Measurements from ENCODE around the gene IKZF5.

IKZF5 gene

GRCh38 chr10:123016228-123016627 lies 7.6 kb upstream of the IKZF5 start:
- no peak for DNase-seq (ENCODE audit: low read depth)

GRCh38 chr10:123014772-123015171 lies 6.2 kb upstream of the IKZF5 start:
- DNase-seq (ENCODE audit: low read depth) = no peak

GRCh38 chr10:123013456-123014419 lies 5.1 kb upstream of the IKZF5 start:
- DNase-seq (ENCODE audit: low read depth) = no peak

- DNase-seq (ENCODE audit: low read depth) = no peak
These were observed 3.4 kb upstream of the IKZF5 start for GRCh38 chr10:123011987-123012386.

DNA sequence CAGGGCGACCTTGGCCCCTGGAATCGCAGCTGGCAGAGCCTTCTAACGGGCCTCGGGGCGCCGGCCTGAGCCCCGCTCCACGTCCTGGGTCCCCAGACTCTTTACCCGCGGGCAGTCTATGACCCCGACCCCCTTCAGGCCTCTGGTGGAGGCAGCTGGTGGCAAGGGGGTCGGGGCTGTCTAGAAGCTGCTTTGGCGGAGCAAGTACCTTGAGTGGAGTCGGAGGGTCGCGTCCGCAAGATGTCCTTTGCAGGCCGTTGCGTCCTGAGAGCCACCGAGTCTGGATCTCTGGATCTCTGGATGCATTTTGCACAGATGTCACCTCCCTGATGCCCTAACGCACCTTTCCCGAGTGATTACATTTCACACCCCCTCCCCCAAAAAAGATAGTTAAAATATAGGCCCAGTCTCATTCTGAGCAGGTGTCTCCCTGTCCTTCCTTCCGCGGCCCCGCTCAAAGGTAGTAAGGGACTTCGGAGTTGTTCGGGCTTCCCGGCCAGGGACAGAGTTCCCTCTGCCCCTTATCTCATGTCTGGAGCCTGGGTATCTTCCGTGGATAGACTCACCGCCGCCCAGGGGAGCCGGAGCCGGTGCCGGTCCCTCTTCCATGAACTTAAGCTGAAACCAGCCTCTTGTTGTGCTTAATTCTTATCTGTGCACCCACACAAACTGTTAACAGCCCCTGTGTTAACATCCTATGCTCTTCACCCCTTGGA lies 668 bp upstream of the IKZF5 start:
- no peak for DNase-seq (ENCODE audit: low read depth)

- peak; percentile 11 for DNase-seq (ENCODE audit: low read depth)
These were observed 839 bp downstream of the IKZF5 start for GRCh38 chr10:123007558-123008354.

- DNase-seq (ENCODE audit: low read depth) = no peak
These were observed 4.3 kb downstream of the IKZF5 start for GRCh38 chr10:123004298-123004697.

GRCh38 chr10:123001370-123001769 lies 7.2 kb downstream of the IKZF5 start:
- no peak for DNase-seq (ENCODE audit: low read depth)

DNA sequence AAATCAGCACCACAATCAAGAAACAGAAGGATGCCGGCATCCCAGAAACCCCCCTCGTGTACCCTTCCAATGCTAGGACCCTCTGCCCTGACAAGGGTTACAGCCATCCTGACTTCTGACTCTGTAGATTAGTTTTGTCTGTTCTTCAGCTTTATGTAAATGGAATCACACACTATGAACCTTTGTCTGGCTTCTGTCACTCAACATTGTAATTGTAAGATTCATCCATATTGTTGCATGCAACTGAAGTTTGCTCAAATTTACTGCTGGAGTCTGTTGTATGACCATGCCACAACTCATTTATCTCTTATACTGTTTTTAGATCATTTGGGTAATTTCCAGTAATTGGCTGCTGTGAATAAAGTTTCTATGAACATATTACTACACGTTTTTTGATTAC lies 8.4 kb downstream of the IKZF5 start:
- no peak for DNase-seq (ENCODE audit: low read depth)

DNA sequence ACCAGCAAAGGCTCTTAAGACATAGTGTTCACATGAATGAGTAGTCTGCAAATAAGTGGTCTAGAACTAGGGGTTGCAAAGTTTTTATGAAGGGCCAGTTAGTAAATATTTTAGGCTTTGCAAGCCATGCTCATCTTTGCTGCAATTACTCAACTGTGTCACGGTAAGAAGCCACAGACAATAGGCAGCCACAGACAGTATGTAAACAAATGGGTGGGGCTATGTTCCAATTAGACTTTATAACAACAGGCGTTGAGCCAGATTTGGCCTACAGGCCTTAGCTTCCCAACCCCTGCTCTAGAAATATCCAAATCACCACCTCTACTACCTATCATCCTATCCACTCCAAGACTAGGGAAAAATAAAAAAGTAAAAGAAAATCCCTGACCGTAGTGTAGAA lies 9.2 kb downstream of the IKZF5 start:
- no peak for DNase-seq (ENCODE audit: low read depth)

GRCh38 chr10:122998934-122999333 lies 9.7 kb downstream of the IKZF5 start:
- no peak for DNase-seq (ENCODE audit: low read depth)

GRCh38 chr10:122998360-122998917 lies 10.2 kb downstream of the IKZF5 start:
- no peak for DNase-seq (ENCODE audit: low read depth)

GRCh38 chr10:122997864-122998263 lies 10.7 kb downstream of the IKZF5 start:
- no peak for DNase-seq (ENCODE audit: low read depth)

DNA sequence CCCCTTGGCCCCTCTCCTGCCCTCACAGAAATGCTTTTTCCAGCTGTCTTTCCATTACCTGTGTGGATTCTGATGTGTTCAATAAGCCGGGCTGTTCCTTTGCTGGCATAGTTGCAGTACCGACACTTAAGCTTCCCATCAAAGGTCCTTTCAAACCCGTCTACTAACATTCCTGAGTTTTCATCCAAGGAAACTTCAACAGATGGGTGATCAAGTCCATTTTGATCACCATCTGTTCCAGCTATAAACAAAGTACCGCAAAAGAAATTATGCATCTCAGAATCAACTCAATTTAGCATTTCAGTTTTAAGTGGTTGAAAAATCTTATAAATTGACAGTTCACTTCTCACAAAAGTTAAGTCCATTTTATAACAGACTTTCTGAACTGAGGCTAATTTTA lies 12.7 kb downstream of the IKZF5 start:
- DNase-seq (ENCODE audit: low read depth) = no peak

DNA sequence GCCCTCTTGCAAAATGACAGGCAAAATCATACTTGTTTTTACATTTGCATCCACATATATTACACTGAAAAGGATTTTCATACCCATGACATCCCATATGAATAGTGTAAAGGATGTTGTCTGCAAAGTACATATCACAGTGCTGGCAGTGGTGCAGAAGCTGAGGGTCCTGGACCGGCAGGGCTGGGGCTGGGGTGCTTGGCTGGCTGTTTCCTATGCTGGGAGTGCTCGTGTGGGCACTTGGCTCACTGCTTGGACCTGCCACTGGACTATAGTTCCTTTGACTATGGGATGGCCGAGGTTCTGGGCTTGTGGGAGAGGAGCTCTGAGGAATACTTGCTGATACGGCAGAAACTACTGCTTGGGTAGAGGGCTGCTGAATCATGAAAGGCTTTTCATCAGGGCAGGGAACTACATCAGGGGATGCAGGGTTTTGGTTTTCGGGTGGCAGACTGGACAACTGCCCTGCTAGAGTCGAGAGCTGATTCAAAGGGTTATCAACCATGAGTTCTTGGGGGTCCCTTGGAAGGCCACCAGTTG lies 14.7 kb downstream of the IKZF5 start:
- DNase-seq (ENCODE audit: low read depth) = no peak

DNA sequence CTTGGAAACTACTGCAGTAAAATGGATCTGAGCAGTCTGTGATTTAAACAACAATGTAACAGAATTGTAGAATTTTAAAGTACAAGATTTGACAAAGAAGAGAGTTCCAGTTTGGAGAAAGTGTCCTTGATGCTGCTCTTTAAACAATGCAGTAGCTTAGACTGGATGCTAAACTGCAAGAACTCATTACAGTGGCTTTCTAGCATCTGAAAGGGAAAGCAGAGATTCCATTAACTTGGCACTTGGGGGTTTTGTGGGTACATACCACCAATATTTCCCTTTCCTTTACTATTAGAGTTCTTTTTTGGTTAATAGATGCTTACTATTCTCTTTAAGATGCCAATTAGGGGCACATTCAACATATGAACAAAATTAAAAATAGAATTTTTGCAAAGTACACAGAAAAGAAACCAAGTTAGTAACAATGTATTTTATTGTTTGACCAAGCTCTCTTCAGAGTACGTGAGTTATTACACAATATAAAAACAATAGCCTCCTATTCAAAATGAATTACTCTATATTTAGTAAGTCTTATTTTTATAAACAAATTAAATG lies 16.5 kb downstream of the IKZF5 start:
- DNase-seq (ENCODE audit: low read depth) = no peak

DNA sequence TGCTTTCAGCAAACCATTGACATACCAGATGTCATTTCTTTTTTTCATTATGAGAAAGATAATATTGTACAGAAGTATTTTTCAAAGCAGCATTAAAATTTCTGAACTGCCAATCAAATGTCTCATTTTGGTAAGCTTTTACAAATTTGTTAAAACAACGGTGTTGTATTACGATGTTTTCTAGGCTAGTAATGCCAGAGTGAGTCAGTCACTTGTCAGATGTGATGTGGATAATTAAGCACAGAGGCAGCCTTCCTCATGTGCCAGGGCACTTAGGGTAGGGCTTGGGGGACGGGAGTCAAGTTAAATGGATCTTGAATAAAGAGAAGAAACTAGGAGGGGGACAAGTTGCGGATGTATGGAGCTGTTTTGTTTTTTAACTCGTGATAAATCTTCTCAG lies 18.3 kb downstream of the IKZF5 start:
- DNase-seq (ENCODE audit: low read depth) = no peak

DNA sequence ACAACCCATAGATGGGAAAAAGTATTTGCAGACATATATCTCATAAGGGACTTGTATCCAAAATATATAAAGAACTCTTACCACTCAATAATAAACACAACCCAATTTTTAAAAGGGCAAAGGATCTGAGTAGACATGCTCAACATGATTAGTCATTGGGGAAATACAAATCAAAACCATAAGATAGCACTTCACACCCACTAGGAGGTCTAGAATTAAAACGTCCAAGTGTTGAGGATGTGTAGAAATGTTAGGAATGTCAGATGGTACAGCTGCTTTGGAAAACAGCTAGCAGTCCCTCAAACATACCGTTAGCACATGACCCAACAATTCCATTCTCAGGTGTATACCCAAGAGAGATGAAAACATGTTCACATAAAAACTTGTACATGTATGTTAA lies 20.1 kb downstream of the IKZF5 start:
- no peak for DNase-seq (ENCODE audit: low read depth)

DNA sequence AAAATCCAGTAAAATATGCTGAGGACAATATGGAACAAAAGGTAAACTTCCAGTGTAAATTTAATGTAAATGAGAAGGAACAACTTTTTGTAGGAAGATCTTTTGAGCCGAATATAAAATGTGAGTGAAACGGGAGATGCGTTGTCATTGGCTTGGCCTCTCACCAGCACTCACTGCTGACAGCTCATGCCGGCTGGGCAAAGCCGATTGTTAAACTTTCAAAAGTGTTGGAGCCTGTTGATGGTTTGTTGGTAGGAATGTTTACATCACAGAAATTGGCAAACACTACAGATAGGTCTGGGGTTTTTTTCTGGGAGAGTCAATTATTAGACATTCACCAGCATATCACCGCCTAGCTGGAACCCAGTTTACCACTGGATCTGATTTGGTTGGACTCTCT lies 22.3 kb downstream of the IKZF5 start:
- no peak for DNase-seq (ENCODE audit: low read depth)

- DNase-seq (ENCODE audit: low read depth) = no peak
These were observed 23.9 kb downstream of the IKZF5 start for GRCh38 chr10:122984708-122985107.

DNA sequence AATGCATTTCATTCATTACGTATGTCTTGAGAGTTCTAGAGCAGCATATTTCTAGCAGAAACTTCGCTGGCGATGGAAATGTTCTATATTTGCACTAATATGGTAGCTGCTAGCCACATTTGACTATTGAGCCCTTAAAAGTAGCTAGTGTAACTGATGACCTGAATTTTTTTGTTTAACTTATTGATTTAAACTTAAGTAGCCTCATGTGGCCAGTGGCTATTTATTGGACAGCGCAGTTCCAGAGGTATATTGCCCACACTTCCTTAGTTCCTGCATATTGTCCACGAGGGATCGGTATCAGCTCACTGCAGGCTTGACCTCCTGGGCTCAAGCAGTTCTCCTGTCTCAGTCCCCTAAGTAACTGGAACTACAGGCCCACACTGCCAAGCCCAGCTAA lies 24.7 kb downstream of the IKZF5 start:
- no peak for DNase-seq (ENCODE audit: low read depth)

GRCh38 chr10:122981066-122981464 lies 27.5 kb downstream of the IKZF5 start:
- DNase-seq (ENCODE audit: low read depth) = no peak
